HG03442 (cell line): ENCODE data around the gene NOS1AP.
"Not testable (repeated sequence)": the region's sequence is repeated elsewhere in the genome, so short reads cannot be mapped to it uniquely, and the experiment has no call there.

Experiments
- ATAC-seq: cut with Tn5 transposase; IDR thresholded peaks from one replicate; pipeline ENCODE4 v1.9.1; 2021; ENCODE audit warnings: mild to moderate bottlenecking, moderate library complexity; ENCODE audit not compliant: unreplicated experiment

Gene NOS1AP

GRCh38 chr1:162323023-162323422, 253.5 kb downstream of the NOS1AP start:
- ATAC-seq: no peak

DNA sequence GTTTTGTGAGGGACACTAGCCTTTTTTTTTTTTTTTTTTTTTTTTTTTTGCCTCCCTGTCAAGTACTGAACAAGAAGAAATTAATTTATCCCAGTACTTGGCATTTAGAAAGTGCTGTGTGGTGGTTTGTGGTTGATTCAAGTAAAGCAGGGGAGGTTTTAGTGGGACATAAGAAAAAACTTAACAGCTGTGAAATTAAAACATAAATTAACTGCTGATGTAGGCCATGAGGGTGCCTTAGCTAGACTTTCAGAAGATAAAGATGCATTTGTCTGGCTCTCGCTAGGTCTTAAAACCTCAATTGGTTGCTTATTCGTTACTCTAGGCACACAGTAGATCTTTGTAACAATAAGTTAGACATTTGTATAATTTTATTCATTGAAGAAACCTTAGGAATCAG, 254.9 kb downstream of the NOS1AP start:
- no peak for ATAC-seq

- no peak for ATAC-seq
Observed at GRCh38 chr1:162326559-162326958, 257.1 kb downstream of the NOS1AP start.

- ATAC-seq: no peak
Observed at GRCh38 chr1:162327144-162327787, 257.8 kb downstream of the NOS1AP start.

DNA sequence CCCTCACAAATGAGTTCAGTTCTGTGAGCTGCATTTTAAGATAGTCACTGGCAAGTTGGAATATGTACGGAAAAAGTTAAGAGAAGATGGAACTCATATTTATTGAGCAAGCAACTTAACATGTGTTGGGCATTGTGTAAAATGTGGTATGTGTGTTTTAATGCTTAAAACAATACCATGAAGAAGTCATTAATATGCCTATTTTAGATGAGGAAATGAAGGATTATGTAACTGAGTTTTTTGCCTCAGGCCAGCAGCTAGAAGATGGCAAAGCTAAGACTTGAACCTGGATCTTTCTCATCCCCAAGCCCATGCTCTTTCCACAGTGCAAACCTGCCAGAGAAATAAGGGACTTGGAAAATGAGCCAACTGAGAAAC, 258.3 kb downstream of the NOS1AP start:
- ATAC-seq: no peak

GRCh38 chr1:162328512-162328911, 259.0 kb downstream of the NOS1AP start:
- ATAC-seq: no peak

DNA sequence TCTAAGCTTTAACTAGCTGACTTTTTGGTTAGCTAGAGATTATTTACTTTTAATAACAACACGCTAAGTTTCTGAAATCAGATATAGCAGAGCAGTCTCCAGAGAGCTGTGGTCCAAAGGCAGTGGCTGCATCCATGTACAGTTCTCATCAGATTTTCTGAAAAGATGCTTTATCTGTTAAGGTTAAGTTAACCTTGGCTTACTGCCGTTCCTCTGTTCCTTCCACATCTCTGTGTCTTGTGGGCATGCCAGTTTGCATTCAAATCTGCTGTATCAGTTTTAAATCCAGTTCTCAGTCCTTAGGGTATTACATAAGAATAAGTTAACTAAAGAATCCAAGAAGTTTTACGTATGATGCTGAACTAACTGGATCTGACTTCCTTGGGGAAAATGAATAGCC, 260.3 kb downstream of the NOS1AP start:
- ATAC-seq: no peak

DNA sequence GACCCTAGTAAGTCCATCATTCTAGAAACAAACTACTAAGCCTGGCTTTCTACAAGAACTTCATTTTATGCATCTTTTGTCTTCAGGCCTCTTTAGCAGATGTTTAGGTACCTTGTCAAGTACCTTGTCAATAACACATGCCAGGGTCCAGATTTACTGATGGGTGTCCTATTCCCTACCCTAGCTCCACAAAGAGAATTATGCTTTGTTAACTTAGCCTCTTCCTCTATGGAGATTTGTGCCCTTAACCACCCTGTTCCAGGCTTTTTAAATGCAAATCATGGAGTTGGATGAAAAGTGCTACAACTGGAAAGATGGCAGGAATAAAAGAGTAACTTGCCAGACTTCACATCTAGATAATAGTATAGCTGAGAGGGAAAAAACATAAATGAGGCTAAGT, 264.5 kb downstream of the NOS1AP start:
- ATAC-seq: no peak

- ATAC-seq: no peak
Observed at GRCh38 chr1:162335126-162335525, 265.6 kb downstream of the NOS1AP start.

- no peak for ATAC-seq
Observed at GRCh38 chr1:162336621-162337285, 267.3 kb downstream of the NOS1AP start.

GRCh38 chr1:162342452-162342983, 273.0 kb downstream of the NOS1AP start:
- no peak for ATAC-seq

DNA sequence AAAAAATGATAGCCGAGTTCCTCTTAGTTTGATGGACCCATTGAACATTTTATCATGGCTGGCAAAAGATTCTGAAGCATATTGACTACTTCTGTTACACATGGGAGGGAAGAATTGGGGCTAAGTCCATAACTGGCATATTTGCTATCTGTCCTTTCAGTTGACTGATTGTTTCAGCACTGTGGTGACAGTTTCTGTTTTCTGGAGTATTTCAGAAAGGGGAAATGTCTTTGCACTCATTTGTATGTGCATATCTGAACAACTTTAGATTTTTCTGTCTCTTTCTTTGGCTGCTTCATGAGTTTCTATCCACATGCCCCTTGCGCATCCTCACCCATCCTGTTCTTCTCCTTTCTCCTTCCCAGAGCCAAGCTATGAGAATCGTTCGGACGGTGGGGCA, 274.0 kb downstream of the NOS1AP start:
- ATAC-seq: no peak

DNA sequence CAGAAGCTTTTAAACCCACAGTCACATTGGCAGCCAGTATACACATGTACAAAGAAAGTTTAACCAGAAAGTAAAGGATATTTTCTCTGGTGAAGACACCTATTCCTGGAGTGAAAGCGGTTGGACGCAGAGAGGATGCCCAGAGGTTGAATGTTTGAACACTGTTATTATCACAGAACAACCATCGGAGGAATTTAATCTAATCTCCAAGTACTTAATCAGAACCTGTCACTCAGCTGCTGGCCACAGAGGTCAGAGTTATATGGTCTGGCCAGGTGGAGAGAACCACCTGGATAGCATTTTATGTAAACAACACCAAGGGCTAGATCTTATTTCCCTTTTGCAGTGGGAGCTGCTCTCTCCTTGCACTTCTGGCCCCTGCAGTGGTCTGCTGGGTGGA, 277.8 kb downstream of the NOS1AP start:
- ATAC-seq: no peak

- no peak for ATAC-seq
Observed at GRCh38 chr1:162349635-162350330, 280.3 kb downstream of the NOS1AP start.

DNA sequence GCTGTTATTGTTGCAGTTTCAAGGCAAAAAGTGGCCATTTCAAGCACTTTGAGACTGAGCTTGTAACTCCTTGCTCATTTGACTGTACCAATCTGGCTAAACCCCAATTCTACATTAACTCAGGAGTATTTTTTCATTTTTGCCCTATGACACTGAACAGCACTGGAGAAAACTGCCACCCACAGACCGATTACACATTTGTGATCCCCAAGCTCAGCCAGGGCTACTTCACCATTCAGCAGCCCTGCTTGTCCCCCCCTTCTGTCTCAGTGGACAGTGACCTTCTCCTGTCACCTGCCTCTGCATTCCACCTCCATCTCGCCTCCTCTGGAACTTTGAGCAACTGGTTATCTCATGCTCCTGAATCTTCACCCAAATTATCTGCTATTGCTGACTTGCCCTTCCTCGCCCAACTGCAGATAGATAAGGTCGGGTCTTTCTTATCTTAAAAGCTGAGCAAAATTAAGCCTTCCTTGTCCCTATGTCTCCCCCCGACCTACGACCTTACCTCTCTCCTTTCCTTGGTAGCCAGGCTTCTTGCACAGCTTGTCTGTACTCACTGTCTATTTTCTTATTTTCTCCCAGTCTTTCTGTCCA, 281.9 kb downstream of the NOS1AP start:
- ATAC-seq: no peak

DNA sequence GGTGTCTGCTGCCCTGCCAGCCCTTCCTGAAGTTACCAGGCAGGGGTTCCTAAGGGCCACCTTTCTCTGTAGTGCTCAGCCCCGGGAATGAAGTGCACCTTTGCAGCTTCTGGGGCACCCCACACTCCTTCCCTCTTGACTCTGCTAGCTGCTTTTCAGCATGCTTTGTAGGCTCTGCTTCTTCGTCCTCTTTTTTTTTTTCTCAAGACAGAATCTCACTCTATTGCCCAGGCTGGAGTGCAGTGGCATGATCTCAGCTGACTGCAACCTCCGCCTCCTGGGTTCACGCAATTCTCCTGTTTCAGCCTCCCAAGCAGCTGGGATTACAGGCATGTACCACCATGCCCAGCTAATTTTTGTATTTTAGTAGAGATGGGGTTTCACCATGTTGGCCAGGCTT, 282.4 kb downstream of the NOS1AP start:
- ATAC-seq: not testable (repeated sequence)

GRCh38 chr1:162353078-162353477, 283.6 kb downstream of the NOS1AP start:
- ATAC-seq: no peak

GRCh38 chr1:162353702-162354101, 284.2 kb downstream of the NOS1AP start:
- ATAC-seq: no peak

GRCh38 chr1:162357681-162358266, 288.3 kb downstream of the NOS1AP start:
- ATAC-seq: no peak

DNA sequence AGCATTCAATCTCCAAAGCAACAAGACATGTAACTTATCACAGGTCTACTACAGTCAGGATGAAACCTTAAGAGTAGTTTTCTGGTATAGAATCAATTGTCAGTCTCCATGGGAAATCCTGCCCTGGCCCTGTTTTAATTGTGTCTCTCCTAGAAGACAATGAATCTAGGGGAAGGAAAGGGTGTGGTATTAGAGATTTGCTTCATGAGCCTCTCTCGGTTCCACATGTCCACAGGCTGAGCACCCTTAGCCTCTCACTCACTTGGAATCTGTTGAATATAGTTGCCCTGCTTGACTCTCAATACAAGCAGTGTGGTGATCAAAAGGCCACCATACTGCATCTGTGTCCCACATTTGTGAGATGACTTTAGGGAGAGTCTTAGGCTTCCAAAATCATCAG, 289.4 kb downstream of the NOS1AP start:
- no peak for ATAC-seq

GRCh38 chr1:162359523-162360236, 290.2 kb downstream of the NOS1AP start:
- no peak for ATAC-seq
